GM15510 (cell line): ENCODE results near the gene DLGAP4.

Source experiments
- POLR2A ChIP-seq: IDR thresholded peaks from 3 replicates; pipeline ENCODE4 v1.6.1; 2011; ENCODE audit warnings: borderline replicate concordance; ENCODE audit not compliant: insufficient read length; ENCODE audit errors: extremely low read depth

DLGAP4 gene

GRCh38 chr20:36311141-36311853 lies 5.2 kb downstream of the DLGAP4 start:
- no peak for TF ChIP-seq POLR2A

GRCh38 chr20:36311854-36312723 lies 6.0 kb downstream of the DLGAP4 start:
- TF ChIP-seq POLR2A = no peak

GRCh38 chr20:36312724-36313441 lies 6.7 kb downstream of the DLGAP4 start:
- TF ChIP-seq POLR2A = no peak

GRCh38 chr20:36313476-36313875 lies 7.3 kb downstream of the DLGAP4 start:
- TF ChIP-seq POLR2A = no peak

GRCh38 chr20:36313926-36314325 lies 7.8 kb downstream of the DLGAP4 start:
- no peak for TF ChIP-seq POLR2A

- no peak for TF ChIP-seq POLR2A
These were observed 8.8 kb downstream of the DLGAP4 start for GRCh38 chr20:36314734-36315544.

GRCh38 chr20:36315545-36316351 lies 9.6 kb downstream of the DLGAP4 start:
- TF ChIP-seq POLR2A = no peak

- no peak for TF ChIP-seq POLR2A
These were observed 11.5 kb downstream of the DLGAP4 start for GRCh38 chr20:36317675-36318074.

- TF ChIP-seq POLR2A = no peak
These were observed 12.0 kb downstream of the DLGAP4 start for GRCh38 chr20:36318166-36318565.

GRCh38 chr20:36319356-36320260 lies 13.5 kb downstream of the DLGAP4 start:
- TF ChIP-seq POLR2A = no peak

GRCh38 chr20:36320261-36320897 lies 14.2 kb downstream of the DLGAP4 start:
- no peak for TF ChIP-seq POLR2A

- TF ChIP-seq POLR2A = no peak
These were observed 15.0 kb downstream of the DLGAP4 start for GRCh38 chr20:36320898-36321695.

GRCh38 chr20:36322131-36322530 lies 16.0 kb downstream of the DLGAP4 start:
- no peak for TF ChIP-seq POLR2A
